Measurements from ENCODE around the gene SLC66A3.

SLC66A3 gene

DNA sequence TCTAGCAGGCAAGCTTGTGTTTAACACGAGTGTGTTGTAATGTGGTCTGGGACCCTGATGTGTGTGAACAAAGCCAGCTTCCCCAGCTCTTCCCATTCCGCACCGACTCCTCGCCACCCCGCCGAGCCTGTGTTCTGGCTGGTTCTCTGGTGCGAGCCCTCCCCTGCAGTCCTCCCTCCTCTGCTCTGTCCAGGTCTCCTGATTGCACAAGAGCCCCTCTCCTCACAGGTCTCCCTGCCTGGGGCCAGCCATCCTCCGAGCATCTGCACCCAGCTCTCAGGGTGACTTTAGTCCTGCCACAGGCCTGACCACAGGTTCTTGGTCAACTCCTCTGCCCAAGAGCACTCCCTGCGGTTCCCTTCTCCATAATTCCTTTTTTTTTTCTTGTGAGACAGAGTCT, 13.2 kb downstream of the SLC66A3 start:
- TF ChIP-seq, protein P1, sequence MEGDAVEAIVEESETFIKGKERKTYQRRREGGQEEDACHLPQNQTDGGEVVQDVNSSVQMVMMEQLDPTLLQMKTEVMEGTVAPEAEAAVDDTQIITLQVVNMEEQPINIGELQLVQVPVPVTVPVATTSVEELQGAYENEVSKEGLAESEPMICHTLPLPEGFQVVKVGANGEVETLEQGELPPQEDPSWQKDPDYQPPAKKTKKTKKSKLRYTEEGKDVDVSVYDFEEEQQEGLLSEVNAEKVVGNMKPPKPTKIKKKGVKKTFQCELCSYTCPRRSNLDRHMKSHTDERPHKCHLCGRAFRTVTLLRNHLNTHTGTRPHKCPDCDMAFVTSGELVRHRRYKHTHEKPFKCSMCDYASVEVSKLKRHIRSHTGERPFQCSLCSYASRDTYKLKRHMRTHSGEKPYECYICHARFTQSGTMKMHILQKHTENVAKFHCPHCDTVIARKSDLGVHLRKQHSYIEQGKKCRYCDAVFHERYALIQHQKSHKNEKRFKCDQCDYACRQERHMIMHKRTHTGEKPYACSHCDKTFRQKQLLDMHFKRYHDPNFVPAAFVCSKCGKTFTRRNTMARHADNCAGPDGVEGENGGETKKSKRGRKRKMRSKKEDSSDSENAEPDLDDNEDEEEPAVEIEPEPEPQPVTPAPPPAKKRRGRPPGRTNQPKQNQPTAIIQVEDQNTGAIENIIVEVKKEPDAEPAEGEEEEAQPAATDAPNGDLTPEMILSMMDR (IDR thresholded peaks at IDR 0.05; ENCODE audit: borderline replicate concordance, extremely low read depth, low read length, poor library complexity, severe bottlenecking): no peak
- no peak for TF ChIP-seq EZH2 (IDR thresholded peaks at IDR 0.05; ENCODE audit: borderline replicate concordance, low read depth, low read length, severe bottlenecking)
- Histone ChIP-seq H4K20me1 (ENCODE audit: insufficient read depth, low read length) (no peaks in the 10 kb centered on the region), H3K9me3 (ENCODE audit: insufficient read depth, low read length, severe bottlenecking) (no peaks in the 10 kb centered on the region), H3K27me3 (ENCODE audit: insufficient read depth, low read length, poor library complexity) (no peaks in the 10 kb centered on the region), H3K4me1 (ENCODE audit: insufficient read depth, low read length) (no peaks in the 10 kb centered on the region), H2AFZ (ENCODE audit: low read depth, low read length) (no peak overlapping the region), H3K4me3 (ENCODE audit: low read depth in 1 of 2, low read length in 2 of 2) (no peak overlapping the region), H3K4me2 (ENCODE audit: insufficient read depth, low read length) (no peak overlapping the region), H3K27ac (ENCODE audit: low read length) (no peak overlapping the region), H3K79me2 (ENCODE audit: insufficient read depth, low read length) (no peaks in the 10 kb centered on the region), H3K9ac (ENCODE audit: low read depth, low read length) (no peak overlapping the region), H3K36me3 (ENCODE audit: insufficient read depth, low read length) (no peaks in the 10 kb centered on the region)
- DNase-seq (no peak), ATAC-seq (ENCODE audit: insufficient read depth, low read depth) (no peak)

DNA sequence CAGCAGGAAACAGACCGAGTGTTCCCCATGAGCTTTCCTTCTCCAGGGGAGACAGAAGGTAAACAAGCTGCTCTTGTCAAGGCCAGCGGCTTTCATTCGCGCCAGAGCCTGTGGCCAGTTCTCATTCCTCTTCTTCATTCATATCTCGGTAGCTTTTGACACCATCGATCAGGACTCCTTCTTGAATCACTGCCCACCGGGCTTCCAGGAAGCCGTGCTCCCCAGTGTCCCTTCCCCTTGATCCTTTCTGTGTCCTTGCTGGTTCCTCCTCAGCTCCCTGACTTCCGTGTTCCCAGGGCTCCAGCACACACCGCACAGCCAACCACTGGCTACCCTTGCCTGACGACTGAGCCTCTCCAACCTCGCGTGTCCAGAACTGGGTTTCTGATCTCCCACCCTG, 14.1 kb downstream of the SLC66A3 start:
- no peak for TF ChIP-seq EZH2 (IDR thresholded peaks at IDR 0.05; ENCODE audit: borderline replicate concordance, low read depth, low read length, severe bottlenecking)
- TF ChIP-seq, protein P1 (IDR thresholded peaks at IDR 0.05; ENCODE audit: borderline replicate concordance, extremely low read depth, low read length, poor library complexity, severe bottlenecking): no peak
- Histone ChIP-seq H3K79me2 (ENCODE audit: insufficient read depth, low read length) (no peaks in the 10 kb centered on the region), H3K9me3 (ENCODE audit: insufficient read depth, low read length, severe bottlenecking) (no peaks in the 10 kb centered on the region), H3K4me3 (ENCODE audit: low read depth in 1 of 2, low read length in 2 of 2) (no peak overlapping the region), H2AFZ (ENCODE audit: low read depth, low read length) (no peak overlapping the region), H3K36me3 (ENCODE audit: insufficient read depth, low read length) (no peaks in the 10 kb centered on the region), H3K4me1 (ENCODE audit: insufficient read depth, low read length) (no peaks in the 10 kb centered on the region), H3K27ac (ENCODE audit: low read length) (no peak overlapping the region), H4K20me1 (ENCODE audit: insufficient read depth, low read length) (no peaks in the 10 kb centered on the region), H3K4me2 (ENCODE audit: insufficient read depth, low read length) (no peak overlapping the region), H3K27me3 (ENCODE audit: insufficient read depth, low read length, poor library complexity) (no peaks in the 10 kb centered on the region), H3K9ac (ENCODE audit: low read depth, low read length) (no peak overlapping the region)
- DNase-seq (no peak), ATAC-seq (ENCODE audit: insufficient read depth, low read depth) (no peak)

DNA sequence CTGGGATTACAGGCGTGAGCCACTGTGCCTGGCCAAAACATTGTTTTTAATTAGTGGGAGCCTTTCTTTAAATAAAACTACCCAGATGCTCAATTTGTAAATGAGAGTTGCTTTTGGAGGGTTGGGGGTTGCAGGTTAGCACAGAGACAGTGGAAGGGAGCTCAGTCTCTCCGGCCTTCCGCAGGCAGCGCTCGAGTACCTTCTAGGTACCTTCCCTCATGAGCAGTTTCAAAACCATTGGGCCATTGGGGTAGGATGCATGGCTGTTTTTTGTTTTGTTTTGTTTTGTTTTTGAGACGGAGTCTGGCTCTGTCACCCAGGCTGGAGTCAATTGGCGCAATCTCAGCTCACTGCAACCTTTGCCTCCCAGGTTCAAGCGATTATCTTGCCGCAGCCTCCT, 19.0 kb downstream of the SLC66A3 start:
- Histone ChIP-seq H3K4me3 (ENCODE audit: low read depth in 1 of 2, low read length in 2 of 2) (no peak overlapping the region), H3K4me1 (ENCODE audit: insufficient read depth, low read length) (peaks cover 22% of the 10 kb centered on the region), H3K4me2 (ENCODE audit: insufficient read depth, low read length) (no peak overlapping the region), H3K79me2 (ENCODE audit: insufficient read depth, low read length) (no peaks in the 10 kb centered on the region), H3K27me3 (ENCODE audit: insufficient read depth, low read length, poor library complexity) (no peaks in the 10 kb centered on the region), H3K9me3 (ENCODE audit: insufficient read depth, low read length, severe bottlenecking) (no peaks in the 10 kb centered on the region), H3K27ac (ENCODE audit: low read length) (no peak overlapping the region), H3K36me3 (ENCODE audit: insufficient read depth, low read length) (no peaks in the 10 kb centered on the region), H2AFZ (ENCODE audit: low read depth, low read length) (no peak overlapping the region), H3K9ac (ENCODE audit: low read depth, low read length) (no peak overlapping the region), H4K20me1 (ENCODE audit: insufficient read depth, low read length) (no peaks in the 10 kb centered on the region)
- no peak for DNase-seq
- no peak for ATAC-seq (ENCODE audit: insufficient read depth, low read depth)
- no peak for TF ChIP-seq EZH2 (IDR thresholded peaks at IDR 0.05; ENCODE audit: borderline replicate concordance, low read depth, low read length, severe bottlenecking)
- TF ChIP-seq, protein P1 (IDR thresholded peaks at IDR 0.05; ENCODE audit: borderline replicate concordance, extremely low read depth, low read length, poor library complexity, severe bottlenecking): no peak
